Lower leg skin (tissue), 3 donors: Measurements from ENCODE around the gene ADAMTS14.

Experiments used
- POLR2A ChIP-seq, 2 donors: fragments of 450-650 bp; IDR thresholded peaks; one replicate each; pipeline ENCODE4 v1.6.1; 2016 to 2017; ENCODE audit warnings: antibody characterized with exemption in 2 of 2, mild to moderate bottlenecking in 1 of 2, moderate library complexity in 1 of 2
- TF ChIP-seq, protein P1 (sequence below), 3 donors: fragments of 450-650 bp; IDR thresholded peaks; one replicate each; pipeline ENCODE4 v1.5.1; 2016; ENCODE audit warnings: antibody characterized with exemption in 3 of 3, mild to moderate bottlenecking in 3 of 3, moderate library complexity in 2 of 3

GRCh38 chr10:70714951-70715350, 42.6 kb downstream of the ADAMTS14 start:
- TF ChIP-seq, protein P1, sequence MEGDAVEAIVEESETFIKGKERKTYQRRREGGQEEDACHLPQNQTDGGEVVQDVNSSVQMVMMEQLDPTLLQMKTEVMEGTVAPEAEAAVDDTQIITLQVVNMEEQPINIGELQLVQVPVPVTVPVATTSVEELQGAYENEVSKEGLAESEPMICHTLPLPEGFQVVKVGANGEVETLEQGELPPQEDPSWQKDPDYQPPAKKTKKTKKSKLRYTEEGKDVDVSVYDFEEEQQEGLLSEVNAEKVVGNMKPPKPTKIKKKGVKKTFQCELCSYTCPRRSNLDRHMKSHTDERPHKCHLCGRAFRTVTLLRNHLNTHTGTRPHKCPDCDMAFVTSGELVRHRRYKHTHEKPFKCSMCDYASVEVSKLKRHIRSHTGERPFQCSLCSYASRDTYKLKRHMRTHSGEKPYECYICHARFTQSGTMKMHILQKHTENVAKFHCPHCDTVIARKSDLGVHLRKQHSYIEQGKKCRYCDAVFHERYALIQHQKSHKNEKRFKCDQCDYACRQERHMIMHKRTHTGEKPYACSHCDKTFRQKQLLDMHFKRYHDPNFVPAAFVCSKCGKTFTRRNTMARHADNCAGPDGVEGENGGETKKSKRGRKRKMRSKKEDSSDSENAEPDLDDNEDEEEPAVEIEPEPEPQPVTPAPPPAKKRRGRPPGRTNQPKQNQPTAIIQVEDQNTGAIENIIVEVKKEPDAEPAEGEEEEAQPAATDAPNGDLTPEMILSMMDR (IDR thresholded peaks at IDR 0.05): no peak
- no peak for TF ChIP-seq POLR2A (IDR thresholded peaks at IDR 0.05)
